ENCODE data around the gene SYTL2.

Gene SYTL2

GRCh38 chr11:85718126-85718943 is 92.6 kb downstream of the SYTL2 start:
- Histone ChIP-seq H3K9me3 (ENCODE audit: insufficient read depth, low read length) (no peaks in the 10 kb centered on the region), H3K27ac (ENCODE audit: low read length) (no peak overlapping the region), H3K79me2 (ENCODE audit: low read length) (no peaks in the 10 kb centered on the region), H3K9ac (ENCODE audit: low read length) (no peak overlapping the region), H3K36me3 (replicated peaks; ENCODE audit: low read depth, low read length) (no peaks in the 10 kb centered on the region), H3K4me3 (ENCODE audit: low read length) (no peak overlapping the region), H2AFZ (ENCODE audit: low read depth, low read length) (no peak overlapping the region), H3K27me3 (ENCODE audit: low read depth, low read length) (peaks cover 13% of the 10 kb centered on the region), H4K20me1 (ENCODE audit: insufficient read depth, low read length) (no peaks in the 10 kb centered on the region), H3K4me2 (ENCODE audit: low read length) (no peak overlapping the region), H3K4me1 (ENCODE audit: low read length) (no peaks in the 10 kb centered on the region)
- no peak for TF ChIP-seq EZH2phosphoT487 (IDR thresholded peaks at IDR 0.05; ENCODE audit: low read depth)
- TF ChIP-seq CTCF (IDR thresholded peaks at IDR 0.05; ENCODE audit: low read depth, low read length) = no peak

GRCh38 chr11:85717429-85717828 is 93.5 kb downstream of the SYTL2 start:
- H3K4me2 ChIP-seq (ENCODE audit: low read length) = no peak overlapping the region
- H3K79me2 ChIP-seq (ENCODE audit: low read length) = no peaks in the 10 kb centered on the region
- no peak overlapping the region for H3K4me3 ChIP-seq (ENCODE audit: low read length)
- no peak overlapping the region for H3K9ac ChIP-seq (ENCODE audit: low read length)
- H3K36me3 ChIP-seq (replicated peaks; ENCODE audit: low read depth, low read length) = no peaks in the 10 kb centered on the region
- no peak overlapping the region for H2AFZ ChIP-seq (ENCODE audit: low read depth, low read length)
- H3K27ac ChIP-seq (ENCODE audit: low read length) = no peak overlapping the region
- H3K4me1 ChIP-seq (ENCODE audit: low read length) = no peaks in the 10 kb centered on the region
- no peaks in the 10 kb centered on the region for H4K20me1 ChIP-seq (ENCODE audit: insufficient read depth, low read length)
- H3K27me3 ChIP-seq (ENCODE audit: low read depth, low read length) = peaks cover 13% of the 10 kb centered on the region
- H3K9me3 ChIP-seq (ENCODE audit: insufficient read depth, low read length) = no peaks in the 10 kb centered on the region
- TF ChIP-seq CTCF (IDR thresholded peaks at IDR 0.05; ENCODE audit: low read depth, low read length) (no peak), EZH2phosphoT487 (IDR thresholded peaks at IDR 0.05; ENCODE audit: low read depth) (no peak)

DNA sequence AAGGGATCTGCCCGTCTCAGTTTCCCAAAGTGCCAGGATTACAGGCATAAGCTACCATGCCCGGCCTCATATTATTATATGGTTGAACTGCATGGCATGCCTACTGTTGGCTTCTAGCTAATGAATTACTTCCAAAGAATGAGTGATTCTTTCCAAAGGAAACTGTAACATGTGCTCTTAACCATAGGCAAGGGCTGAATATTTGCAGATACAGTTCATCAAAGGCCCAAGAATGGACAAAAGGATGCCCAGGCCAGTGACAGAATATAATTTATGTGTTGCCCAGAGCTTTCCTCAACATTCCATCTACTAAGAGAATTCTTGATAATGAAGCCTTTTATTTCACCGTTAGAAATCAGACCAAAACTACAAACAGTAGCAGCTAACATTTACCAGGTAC is 98.0 kb downstream of the SYTL2 start:
- Histone ChIP-seq H3K27me3 (ENCODE audit: low read depth, low read length) (no peaks in the 10 kb centered on the region), H4K20me1 (ENCODE audit: insufficient read depth, low read length) (no peaks in the 10 kb centered on the region), H3K27ac (ENCODE audit: low read length) (no peak overlapping the region), H3K4me2 (ENCODE audit: low read length) (no peak overlapping the region), H3K4me1 (ENCODE audit: low read length) (no peaks in the 10 kb centered on the region), H3K9ac (ENCODE audit: low read length) (no peak overlapping the region), H3K79me2 (ENCODE audit: low read length) (no peaks in the 10 kb centered on the region), H2AFZ (ENCODE audit: low read depth, low read length) (no peak overlapping the region), H3K36me3 (replicated peaks; ENCODE audit: low read depth, low read length) (no peaks in the 10 kb centered on the region), H3K4me3 (ENCODE audit: low read length) (no peak overlapping the region), H3K9me3 (ENCODE audit: insufficient read depth, low read length) (no peaks in the 10 kb centered on the region)
- TF ChIP-seq EZH2phosphoT487 (IDR thresholded peaks at IDR 0.05; ENCODE audit: low read depth) (no peak), CTCF (IDR thresholded peaks at IDR 0.05; ENCODE audit: low read depth, low read length) (no peak)

- no peak overlapping the region for H2AFZ ChIP-seq (ENCODE audit: low read depth, low read length)
- H3K79me2 ChIP-seq (ENCODE audit: low read length) = no peaks in the 10 kb centered on the region
- no peaks in the 10 kb centered on the region for H4K20me1 ChIP-seq (ENCODE audit: insufficient read depth, low read length)
- H3K27ac ChIP-seq (ENCODE audit: low read length) = no peak overlapping the region
- TF ChIP-seq CTCF (IDR thresholded peaks at IDR 0.05; ENCODE audit: low read depth, low read length) (no peak), EZH2phosphoT487 (IDR thresholded peaks at IDR 0.05; ENCODE audit: low read depth) (no peak)
- H3K9ac ChIP-seq (ENCODE audit: low read length) = no peak overlapping the region
- H3K36me3 ChIP-seq (replicated peaks; ENCODE audit: low read depth, low read length) = no peaks in the 10 kb centered on the region
- no peaks in the 10 kb centered on the region; the same call in 1 of the 2 replicates for H3K27me3 ChIP-seq (ENCODE audit: low read depth, low read length)
- H3K4me3 ChIP-seq (ENCODE audit: low read length) = no peak overlapping the region
- H3K4me2 ChIP-seq (ENCODE audit: low read length) = no peak overlapping the region
- H3K9me3 ChIP-seq (ENCODE audit: insufficient read depth, low read length) = no peaks in the 10 kb centered on the region
- no peaks in the 10 kb centered on the region for H3K4me1 ChIP-seq (ENCODE audit: low read length)
Observed at GRCh38 chr11:85710917-85711316, 100.0 kb downstream of the SYTL2 start.

Measured in OCI-LY3 (cell line).